T-cell (primary cell): Measurements from ENCODE around the gene MVK. TPM values are rescaled to one million over a fixed set of nuclear protein-coding genes. Genes with fewer than 3 reads are reported as not detected.

Experiments used
- ATAC-seq, 4 experiments: fragments of 200-7000 bp in 3 of 4; fragments of 150-1000 bp in 1 of 4; cut with Tn5 transposase; replicated peaks in 1 of 4; 1 replicate in 3 of 4; 2 replicates in 1 of 4; pipeline ENCODE4 v1.10.0; 2021; ENCODE audit warnings: moderate library complexity in 3 of 4, mild to moderate bottlenecking in 2 of 4, moderate number of reproducible peaks in 1 of 4
- CTCF ChIA-PET, 2 donors: fragments of 300-600 bp; sonication (Branson Sonifier 250); formaldehyde crosslinking; loops; one replicate each; lab custom pipeline; 2022; ENCODE audit warnings: antibody characterized with exemption in 2 of 2; lab: Charles Lee
- POLR2A ChIA-PET, 2 donors: fragments of 300-600 bp; sonication (Branson Sonifier 250); formaldehyde crosslinking; loops; one replicate each; lab custom pipeline; 2022; ENCODE audit warnings: antibody characterized with exemption in 2 of 2; lab: Charles Lee
- DNase-seq, 35 experiments: peaks; one replicate each; pipeline versions ENCODE4 v3.0.0 to v3.0.0-alpha.2; 2013 to 2023
- H3K27ac ChIP-seq: one replicate; pipeline ENCODE4 v1.5.1; 2013; ENCODE audit warnings: low read length
- H3K27me3 ChIP-seq, 2 experiments: replicated peaks in 1 of 2; 1 replicate in 1 of 2; 2 replicates in 1 of 2; pipeline versions ENCODE4 v1.6.1 to v1.7.0; 2013; ENCODE audit warnings: low read length in 1 of 2, mixed read lengths in 1 of 2; ENCODE audit not compliant: control insufficient read depth in 2 of 2, insufficient read depth in 2 of 2; ENCODE audit errors: extremely low read depth in 1 of 2
- H3K36me3 ChIP-seq, 2 donors: 1 replicate in 1 of 2; 2 replicates in 1 of 2; pipeline versions ENCODE4 v1.6.1 to v1.7.0; 2013; ENCODE audit warnings: low read length in 1 of 2; ENCODE audit not compliant: control insufficient read depth in 2 of 2, insufficient read depth in 1 of 2; ENCODE audit errors: extremely low read depth in 1 of 2
- H3K4me1 ChIP-seq, 2 experiments: 1 replicate in 1 of 2; 2 replicates in 1 of 2; pipeline versions ENCODE4 v1.6.1 to v1.7.0; 2013; ENCODE audit warnings: low read length in 2 of 2, mixed read lengths in 1 of 2; ENCODE audit not compliant: insufficient read depth in 2 of 2, control insufficient read depth in 1 of 2; ENCODE audit errors: extremely low read depth in 1 of 2
- H3K4me3 ChIP-seq, 2 donors: 1 replicate in 1 of 2; 2 replicates in 1 of 2; pipeline versions ENCODE4 v1.5.1 to v1.7.0; 2013; ENCODE audit warnings: mild to moderate bottlenecking in 2 of 2, low read length in 1 of 2, moderate library complexity in 1 of 2; ENCODE audit not compliant: control insufficient read depth in 1 of 2; ENCODE audit errors: extremely low read depth in 1 of 2
- H3K9me3 ChIP-seq: 2 replicates; pipeline ENCODE4 v1.7.0; 2013
- H3K27ac Mint-ChIP-seq, 2 donors: one replicate each; pipeline ENCODE4 v1.8.0; 2020 to 2021; ENCODE audit warnings: mild to moderate bottlenecking in 2 of 2, mixed read lengths in 2 of 2
- H3K27me3 Mint-ChIP-seq, 2 donors: one replicate each; pipeline ENCODE4 v1.8.0; 2021 to 2022; ENCODE audit warnings: mixed read lengths in 2 of 2
- H3K36me3 Mint-ChIP-seq: one replicate; pipeline ENCODE4 v1.8.0; 2021; ENCODE audit warnings: mixed read lengths
- H3K4me1 Mint-ChIP-seq, 3 donors: one replicate each; pipeline ENCODE4 v1.8.0; 2020 to 2022; ENCODE audit warnings: mixed read lengths in 3 of 3, mild to moderate bottlenecking in 1 of 3
- H3K4me3 Mint-ChIP-seq, 3 donors: one replicate each; pipeline ENCODE4 v1.8.0; 2020 to 2022; ENCODE audit warnings: mild to moderate bottlenecking in 3 of 3, mixed read lengths in 3 of 3, moderate library complexity in 3 of 3
- H3K9me3 Mint-ChIP-seq, 3 donors: one replicate each; pipeline ENCODE4 v1.8.0; 2020 to 2022; ENCODE audit warnings: mixed read lengths in 3 of 3
- WGBS: methylation state at CpG from one replicate; pipeline ENCODE4 v1.1.5; 2013; ENCODE audit warnings: missing lambda C conversion rate; ENCODE audit not compliant: insufficient coverage; 5-methylcytosine and 5-hydroxymethylcytosine counted together
- total RNA-seq, 35 experiments: library from RNA in 6 of 35; stranded (reverse) in 6 of 35; fragments of 120-200 nt in 1 of 35; gene quantifications; one replicate each; pipeline versions ENCODE4 v1.2.1 to v1.2.4 and lab custom pipeline; 2013 to 2026

MVK gene
- total RNA-seq, 5 donors from 2014 or later (not counting 1 experiment from before 2014, with no cell fraction given), result 10.9 to 14.9 (median 12.8) TPM

GRCh38 chr12:109550281-109550680, 23.3 kb upstream of the MVK start:
- 75% methylated on average over 8 of the region's 12 CpGs for WGBS
- Mint-ChIP-seq H3K36me3 (no peaks in the 10 kb centered on the region), H3K27me3 (peaks cover 16 to 30% of the 10 kb centered on the region in 2 donors), H3K9me3 (no peaks in the 10 kb centered on the region), H3K4me3 (no peak overlapping the region), H3K27ac (no peak overlapping the region), H3K4me1 (peaks cover under 1 to 2% (median 1%) of the 10 kb centered on the region in 3 donors)
- Histone ChIP-seq H3K9me3 (no peaks in the 10 kb centered on the region), H3K36me3 (no peaks in the 10 kb centered on the region), H3K4me3 (no peak overlapping the region), H3K4me1 (peaks cover 1 to 10% of the 10 kb centered on the region in 2 experiments), H3K27ac (no peak overlapping the region), H3K27me3 (peaks cover 0 to 36% of the 10 kb centered on the region in 2 experiments)
- no peak for ATAC-seq
- CTCF ChIA-PET, result interaction anchor here in 1 of 2 donors (0.7 kb wide), 1 partner anchor 122 kb away, joined by 7 read pairs; no protein-coding TSS in a partner anchor
- POLR2A ChIA-PET, result no interaction called here
- DNase-seq, result no peak

GRCh38 chr12:109551108-109551507, 22.5 kb upstream of the MVK start:
- H3K4me1 Mint-ChIP-seq, result no peaks in the 10 kb centered on the region
- Histone ChIP-seq H3K27me3 (peaks cover 0 to 30% of the 10 kb centered on the region in 2 experiments), H3K27ac (no peak overlapping the region), H3K36me3 (no peaks in the 10 kb centered on the region), H3K9me3 (no peaks in the 10 kb centered on the region), H3K4me1 (peaks cover 0 to 2% of the 10 kb centered on the region in 2 experiments), H3K4me3 (no peak overlapping the region)
- no peaks in the 10 kb centered on the region for H3K9me3 Mint-ChIP-seq
- H3K36me3 Mint-ChIP-seq, result no peaks in the 10 kb centered on the region
- H3K27ac Mint-ChIP-seq, result no peak overlapping the region
- ATAC-seq, result no peak
- peaks cover 16 to 29% of the 10 kb centered on the region in 2 donors for H3K27me3 Mint-ChIP-seq
- POLR2A ChIA-PET, result no interaction called here
- no peak overlapping the region for H3K4me3 Mint-ChIP-seq
- no peak for DNase-seq
- CTCF ChIA-PET, result no interaction called here
- 100% methylated on average over 1 of the region's 6 CpGs for WGBS

GRCh38 chr12:109552971-109553370, 20.6 kb upstream of the MVK start:
- CTCF ChIA-PET, result no interaction called here
- Histone ChIP-seq H3K27ac (no peak overlapping the region), H3K9me3 (no peaks in the 10 kb centered on the region), H3K4me1 (no peaks in the 10 kb centered on the region), H3K4me3 (no peak overlapping the region), H3K36me3 (no peaks in the 10 kb centered on the region), H3K27me3 (peaks cover 0 to 13% of the 10 kb centered on the region in 2 experiments)
- WGBS, result no CpG with 5 or more reads among the region's 4 CpGs
- Mint-ChIP-seq H3K36me3 (no peaks in the 10 kb centered on the region), H3K4me1 (no peaks in the 10 kb centered on the region), H3K9me3 (no peaks in the 10 kb centered on the region), H3K27me3 (peaks cover 3 to 13% of the 10 kb centered on the region in 2 donors), H3K27ac (no peak overlapping the region), H3K4me3 (no peak overlapping the region)
- no peak for ATAC-seq
- no peak for DNase-seq
- POLR2A ChIA-PET, result interaction anchor here in 1 of 2 donors (0.6 kb wide), 1 partner anchor 29 kb away, joined by 3 read pairs; no protein-coding TSS in a partner anchor

GRCh38 chr12:109553483-109553882, 20.1 kb upstream of the MVK start:
- Mint-ChIP-seq H3K4me3 (no peak overlapping the region), H3K27me3 (peaks cover 0 to 8% of the 10 kb centered on the region in 2 donors), H3K36me3 (no peaks in the 10 kb centered on the region), H3K27ac (no peak overlapping the region), H3K4me1 (no peaks in the 10 kb centered on the region), H3K9me3 (no peaks in the 10 kb centered on the region)
- ATAC-seq (no peak), DNase-seq (no peak)
- no peaks in the 10 kb centered on the region for H3K4me1 ChIP-seq
- H3K27me3 ChIP-seq, result peaks cover 0 to 11% of the 10 kb centered on the region in 2 experiments
- no peaks in the 10 kb centered on the region for H3K36me3 ChIP-seq
- ChIA-PET POLR2A (no interaction called here), CTCF (no interaction called here)
- WGBS, result 92% methylated on average over 6 of the region's 7 CpGs
- no peak overlapping the region for H3K27ac ChIP-seq
- no peaks in the 10 kb centered on the region for H3K9me3 ChIP-seq
- no peak overlapping the region for H3K4me3 ChIP-seq

- ATAC-seq (no peak), DNase-seq (no peak)
- Mint-ChIP-seq H3K27me3 (peaks cover 0 to 6% of the 10 kb centered on the region in 2 donors), H3K4me3 (no peak overlapping the region), H3K4me1 (no peaks in the 10 kb centered on the region), H3K9me3 (no peaks in the 10 kb centered on the region), H3K36me3 (no peaks in the 10 kb centered on the region), H3K27ac (no peak overlapping the region)
- Histone ChIP-seq H3K4me1 (no peaks in the 10 kb centered on the region), H3K27me3 (peaks cover 0 to 8% of the 10 kb centered on the region in 2 experiments), H3K9me3 (no peaks in the 10 kb centered on the region), H3K4me3 (no peak overlapping the region), H3K27ac (no peak overlapping the region), H3K36me3 (no peaks in the 10 kb centered on the region)
- CTCF ChIA-PET, result no interaction called here
- POLR2A ChIA-PET, result no interaction called here
- 68% methylated on average over 8 of the region's 16 CpGs for WGBS
Observed at GRCh38 chr12:109553906-109554500, 19.6 kb upstream of the MVK start.

GRCh38 chr12:109554761-109555160, 18.8 kb upstream of the MVK start:
- CTCF ChIA-PET, result no interaction called here

More at GRCh38 chr12:109554761-109555160, 18.8 kb upstream of the MVK start:
- peaks cover 0 to 6% of the 10 kb centered on the region in 2 experiments for H3K27me3 ChIP-seq
- H3K4me3 Mint-ChIP-seq, result no peak overlapping the region
- ATAC-seq (no peak), DNase-seq (no peak)
- no peaks in the 10 kb centered on the region for H3K36me3 ChIP-seq
- peaks cover 0 to 4% of the 10 kb centered on the region in 2 donors for H3K27me3 Mint-ChIP-seq
- 92% methylated on average over 5 of the region's 6 CpGs for WGBS
- H3K9me3 Mint-ChIP-seq, result no peaks in the 10 kb centered on the region
- no peaks in the 10 kb centered on the region for H3K36me3 Mint-ChIP-seq
- H3K27ac ChIP-seq, result no peak overlapping the region
- no peaks in the 10 kb centered on the region for H3K4me1 ChIP-seq
- no peaks in the 10 kb centered on the region for H3K4me1 Mint-ChIP-seq
- H3K27ac Mint-ChIP-seq, result no peak overlapping the region
- H3K9me3 ChIP-seq, result no peaks in the 10 kb centered on the region
- POLR2A ChIA-PET, result no interaction called here
- H3K4me3 ChIP-seq, result no peak overlapping the region
